H1 (cell line): ENCODE data around the gene ATAD5. TPM values are rescaled to one million over a fixed set of nuclear protein-coding genes. Genes with fewer than 3 reads are reported as not detected.

ENCODE experiments used
- CBX8 ChIP-seq: fragments of 300-800, 300-1000 bp; sonication (generic); IDR thresholded peaks from 2 replicates; pipeline ENCODE4 v1.7.1; 2016; ENCODE audit warnings: low read depth, low read length, borderline replicate concordance
- CHD1 ChIP-seq: IDR thresholded peaks from 2 replicates; pipeline ENCODE4 v1.6.1; 2012; ENCODE audit warnings: low read depth, low read length, improper control_type of control experiment
- EP300 ChIP-seq, 2 experiments: IDR thresholded peaks; 1 replicate in 1 of 2; 2 replicates in 1 of 2; pipeline ENCODE4 v1.6.1; 2011 to 2012; ENCODE audit warnings: low read depth in 2 of 2, low read length in 2 of 2, mild to moderate bottlenecking in 2 of 2, borderline replicate concordance in 1 of 2, inconsistent platforms in 1 of 2, moderate library complexity in 1 of 2
- FOSL1 ChIP-seq: IDR thresholded peaks from 2 replicates; pipeline ENCODE4 v1.6.1; 2011; ENCODE audit warnings: mild to moderate bottlenecking, low read depth, low read length, moderate library complexity; ENCODE audit not compliant: insufficient read depth
- KDM5A ChIP-seq: fragments of 200-600 bp; IDR thresholded peaks from 2 replicates; pipeline ENCODE4 v1.7.1; 2012; ENCODE audit warnings: mild to moderate bottlenecking, low read length, inconsistent platforms, mixed read lengths
- MAX ChIP-seq: IDR thresholded peaks from 2 replicates; pipeline ENCODE4 v1.6.1; 2012; ENCODE audit warnings: inconsistent platforms
- POU5F1 ChIP-seq: IDR thresholded peaks from 2 replicates; pipeline ENCODE4 v1.6.1; 2011; ENCODE audit warnings: low read depth, mild to moderate bottlenecking, low read length, moderate library complexity
- SP2 ChIP-seq: IDR thresholded peaks from 2 replicates; pipeline ENCODE4 v1.6.1; 2012; ENCODE audit warnings: mild to moderate bottlenecking, low read length, inconsistent platforms
- ZNF274 ChIP-seq: IDR thresholded peaks from 2 replicates; pipeline ENCODE4 v1.7.0; 2012; ENCODE audit warnings: low read length, borderline replicate concordance; ENCODE audit errors: extremely low read depth
- polyA plus RNA-seq, 7 experiments: library from polyadenylated mRNA; depleted of rRNA in 3 of 7; stranded (reverse) in 5 of 7; unstranded in 2 of 7; fragments of >200 nt in 5 of 7; fragments of 200-250 nt in 2 of 7; gene quantifications; 1 replicate in 5 of 7; 2 replicates in 1 of 7; 4 replicates in 1 of 7; pipeline versions ENCODE4 v1.2.1 to v1.2.3, GENCODE V29; 2011 to 2013; ENCODE audit warnings: missing spikeins in 2 of 7, mixed read lengths in 2 of 7
- total RNA-seq: library from RNA; stranded (reverse); fragmentation: NEBNext Ultra II Directional; extraction: Animal tissue kit (Norgen Biotek cat#: 25700); gene quantifications from 2 replicates; pipeline ENCODE4 v1.2.1, GENCODE V29; 2021
- TF ChIP-seq, protein P1 (sequence below): fragments of 300-600 bp; sonication (generic); IDR thresholded peaks from 2 replicates; pipeline ENCODE4 v1.7.1; 2012; ENCODE audit warnings: low read length, moderate library complexity, mild to moderate bottlenecking, inconsistent platforms; ENCODE audit not compliant: insufficient replicate concordance

Gene ATAD5
- total and polyA plus RNA-seq, 2 of the 8 experiments (the other 6 are each of a cell fraction or from before 2014, with no cell fraction given): 3.5 to 30.0 TPM

DNA sequence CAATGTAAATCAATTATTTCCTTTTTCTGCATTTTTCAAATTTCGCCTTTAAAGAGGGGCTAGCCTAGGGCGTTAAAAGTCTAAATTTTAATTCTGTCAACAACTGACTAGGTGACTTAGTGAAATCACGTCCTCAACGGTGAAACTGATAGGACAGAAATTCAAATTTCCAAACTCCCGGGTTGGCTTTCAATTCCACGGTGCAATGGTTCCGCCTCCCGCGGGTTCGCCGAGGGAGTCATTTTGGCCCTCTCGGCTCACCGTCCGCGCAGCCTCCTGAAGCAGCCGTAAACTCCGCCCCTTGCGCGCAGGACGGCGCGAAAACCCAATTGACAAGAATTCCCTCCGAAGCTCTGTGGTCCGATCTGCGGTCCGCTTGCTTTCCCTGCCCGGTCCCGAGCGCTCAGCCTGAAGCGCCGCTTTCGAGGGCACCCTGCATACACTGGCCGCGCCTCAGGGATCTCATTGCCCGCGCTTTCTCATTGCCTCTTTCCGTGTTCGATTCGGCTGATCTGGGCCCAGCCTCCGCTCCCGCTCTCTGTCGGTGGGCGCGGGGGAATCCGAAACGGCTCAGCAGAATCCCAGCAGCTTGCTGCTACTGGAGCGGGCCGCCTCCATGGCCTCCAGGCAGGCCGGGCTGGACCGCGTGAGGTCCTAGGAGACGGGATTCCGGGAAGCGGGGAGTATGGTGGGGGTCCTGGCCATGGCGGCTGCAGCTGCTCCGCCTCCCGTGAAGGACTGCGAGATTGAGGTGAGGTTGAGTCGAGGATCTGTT lies at the start of gene ATAD5 (continued):
- no peak for TF ChIP-seq SP2
- no peak for TF ChIP-seq CBX8
- TF ChIP-seq FOSL1: no peak
- TF ChIP-seq POU5F1: no peak
- TF ChIP-seq EP300 (IDR thresholded peaks at IDR 0.05; ENCODE audit: borderline replicate concordance in 1 of 2, low read depth in 2 of 2, low read length in 2 of 2): no peak
- TF ChIP-seq, protein P1, sequence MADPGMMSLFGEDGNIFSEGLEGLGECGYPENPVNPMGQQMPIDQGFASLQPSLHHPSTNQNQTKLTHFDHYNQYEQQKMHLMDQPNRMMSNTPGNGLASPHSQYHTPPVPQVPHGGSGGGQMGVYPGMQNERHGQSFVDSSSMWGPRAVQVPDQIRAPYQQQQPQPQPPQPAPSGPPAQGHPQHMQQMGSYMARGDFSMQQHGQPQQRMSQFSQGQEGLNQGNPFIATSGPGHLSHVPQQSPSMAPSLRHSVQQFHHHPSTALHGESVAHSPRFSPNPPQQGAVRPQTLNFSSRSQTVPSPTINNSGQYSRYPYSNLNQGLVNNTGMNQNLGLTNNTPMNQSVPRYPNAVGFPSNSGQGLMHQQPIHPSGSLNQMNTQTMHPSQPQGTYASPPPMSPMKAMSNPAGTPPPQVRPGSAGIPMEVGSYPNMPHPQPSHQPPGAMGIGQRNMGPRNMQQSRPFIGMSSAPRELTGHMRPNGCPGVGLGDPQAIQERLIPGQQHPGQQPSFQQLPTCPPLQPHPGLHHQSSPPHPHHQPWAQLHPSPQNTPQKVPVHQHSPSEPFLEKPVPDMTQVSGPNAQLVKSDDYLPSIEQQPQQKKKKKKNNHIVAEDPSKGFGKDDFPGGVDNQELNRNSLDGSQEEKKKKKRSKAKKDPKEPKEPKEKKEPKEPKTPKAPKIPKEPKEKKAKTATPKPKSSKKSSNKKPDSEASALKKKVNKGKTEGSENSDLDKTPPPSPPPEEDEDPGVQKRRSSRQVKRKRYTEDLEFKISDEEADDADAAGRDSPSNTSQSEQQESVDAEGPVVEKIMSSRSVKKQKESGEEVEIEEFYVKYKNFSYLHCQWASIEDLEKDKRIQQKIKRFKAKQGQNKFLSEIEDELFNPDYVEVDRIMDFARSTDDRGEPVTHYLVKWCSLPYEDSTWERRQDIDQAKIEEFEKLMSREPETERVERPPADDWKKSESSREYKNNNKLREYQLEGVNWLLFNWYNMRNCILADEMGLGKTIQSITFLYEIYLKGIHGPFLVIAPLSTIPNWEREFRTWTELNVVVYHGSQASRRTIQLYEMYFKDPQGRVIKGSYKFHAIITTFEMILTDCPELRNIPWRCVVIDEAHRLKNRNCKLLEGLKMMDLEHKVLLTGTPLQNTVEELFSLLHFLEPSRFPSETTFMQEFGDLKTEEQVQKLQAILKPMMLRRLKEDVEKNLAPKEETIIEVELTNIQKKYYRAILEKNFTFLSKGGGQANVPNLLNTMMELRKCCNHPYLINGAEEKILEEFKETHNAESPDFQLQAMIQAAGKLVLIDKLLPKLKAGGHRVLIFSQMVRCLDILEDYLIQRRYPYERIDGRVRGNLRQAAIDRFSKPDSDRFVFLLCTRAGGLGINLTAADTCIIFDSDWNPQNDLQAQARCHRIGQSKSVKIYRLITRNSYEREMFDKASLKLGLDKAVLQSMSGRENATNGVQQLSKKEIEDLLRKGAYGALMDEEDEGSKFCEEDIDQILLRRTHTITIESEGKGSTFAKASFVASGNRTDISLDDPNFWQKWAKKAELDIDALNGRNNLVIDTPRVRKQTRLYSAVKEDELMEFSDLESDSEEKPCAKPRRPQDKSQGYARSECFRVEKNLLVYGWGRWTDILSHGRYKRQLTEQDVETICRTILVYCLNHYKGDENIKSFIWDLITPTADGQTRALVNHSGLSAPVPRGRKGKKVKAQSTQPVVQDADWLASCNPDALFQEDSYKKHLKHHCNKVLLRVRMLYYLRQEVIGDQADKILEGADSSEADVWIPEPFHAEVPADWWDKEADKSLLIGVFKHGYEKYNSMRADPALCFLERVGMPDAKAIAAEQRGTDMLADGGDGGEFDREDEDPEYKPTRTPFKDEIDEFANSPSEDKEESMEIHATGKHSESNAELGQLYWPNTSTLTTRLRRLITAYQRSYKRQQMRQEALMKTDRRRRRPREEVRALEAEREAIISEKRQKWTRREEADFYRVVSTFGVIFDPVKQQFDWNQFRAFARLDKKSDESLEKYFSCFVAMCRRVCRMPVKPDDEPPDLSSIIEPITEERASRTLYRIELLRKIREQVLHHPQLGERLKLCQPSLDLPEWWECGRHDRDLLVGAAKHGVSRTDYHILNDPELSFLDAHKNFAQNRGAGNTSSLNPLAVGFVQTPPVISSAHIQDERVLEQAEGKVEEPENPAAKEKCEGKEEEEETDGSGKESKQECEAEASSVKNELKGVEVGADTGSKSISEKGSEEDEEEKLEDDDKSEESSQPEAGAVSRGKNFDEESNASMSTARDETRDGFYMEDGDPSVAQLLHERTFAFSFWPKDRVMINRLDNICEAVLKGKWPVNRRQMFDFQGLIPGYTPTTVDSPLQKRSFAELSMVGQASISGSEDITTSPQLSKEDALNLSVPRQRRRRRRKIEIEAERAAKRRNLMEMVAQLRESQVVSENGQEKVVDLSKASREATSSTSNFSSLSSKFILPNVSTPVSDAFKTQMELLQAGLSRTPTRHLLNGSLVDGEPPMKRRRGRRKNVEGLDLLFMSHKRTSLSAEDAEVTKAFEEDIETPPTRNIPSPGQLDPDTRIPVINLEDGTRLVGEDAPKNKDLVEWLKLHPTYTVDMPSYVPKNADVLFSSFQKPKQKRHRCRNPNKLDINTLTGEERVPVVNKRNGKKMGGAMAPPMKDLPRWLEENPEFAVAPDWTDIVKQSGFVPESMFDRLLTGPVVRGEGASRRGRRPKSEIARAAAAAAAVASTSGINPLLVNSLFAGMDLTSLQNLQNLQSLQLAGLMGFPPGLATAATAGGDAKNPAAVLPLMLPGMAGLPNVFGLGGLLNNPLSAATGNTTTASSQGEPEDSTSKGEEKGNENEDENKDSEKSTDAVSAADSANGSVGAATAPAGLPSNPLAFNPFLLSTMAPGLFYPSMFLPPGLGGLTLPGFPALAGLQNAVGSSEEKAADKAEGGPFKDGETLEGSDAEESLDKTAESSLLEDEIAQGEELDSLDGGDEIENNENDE: no peak
- no peak for TF ChIP-seq KDM5A
- TF ChIP-seq CHD1: 0 out of 2 replicates have a peak, but pooled peaks have one; percentile 48
- peak; percentile 7; the same call in 1 of the 2 replicates for TF ChIP-seq MAX
- no peak for TF ChIP-seq ZNF274
